Mesothelial cell of epicardium (in vitro differentiated cells): Measurements from ENCODE around the gene ACO1. TPM values are rescaled to one million over a fixed set of nuclear protein-coding genes. Genes with fewer than 3 reads are reported as not detected.

ENCODE experiments used
- DNase-seq, 2 experiments: peaks; one replicate each; pipeline ENCODE4 v3.0.0; 2021; ENCODE audit warnings: low spot score in 2 of 2; ENCODE audit not compliant: unreplicated experiment in 2 of 2
- H3K27ac Mint-ChIP-seq: 2 replicates; pipeline ENCODE4 v1.8.0; 2021; ENCODE audit warnings: mixed read lengths
- H3K27me3 Mint-ChIP-seq: 2 replicates; pipeline ENCODE4 v1.8.0; 2021; ENCODE audit warnings: low read depth, mixed read lengths
- H3K36me3 Mint-ChIP-seq: 2 replicates; pipeline ENCODE4 v1.8.0; 2021; ENCODE audit warnings: mixed read lengths
- H3K4me1 Mint-ChIP-seq: 2 replicates; pipeline ENCODE4 v1.8.0; 2021; ENCODE audit warnings: mixed read lengths
- H3K4me3 Mint-ChIP-seq: 2 replicates; pipeline ENCODE4 v1.8.0; 2021; ENCODE audit warnings: mild to moderate bottlenecking, moderate library complexity, mixed read lengths
- H3K9me3 Mint-ChIP-seq: 2 replicates; pipeline ENCODE4 v1.8.0; 2021; ENCODE audit warnings: mixed read lengths
- CTCF ChIP-seq: fragments of 200-600 bp; sonication (generic); IDR thresholded peaks from one replicate; pipeline ENCODE4 v1.5.0; 2021; ENCODE audit warnings: antibody characterized with exemption; ENCODE audit not compliant: unreplicated experiment
- total RNA-seq: library from RNA; stranded (reverse); gene quantifications from 3 replicates; pipeline ENCODE4 v1.2.1, GENCODE V29; 2021

The ACO1 gene
- total RNA-seq, 1 donor from 2014 or later: 24.6 TPM

- no peak overlapping the region for H3K4me3 Mint-ChIP-seq
- no peaks in the 10 kb centered on the region for H3K27me3 Mint-ChIP-seq
- peaks cover 44% of the 10 kb centered on the region for H3K36me3 Mint-ChIP-seq
- no peaks in the 10 kb centered on the region for H3K9me3 Mint-ChIP-seq
- no peaks in the 10 kb centered on the region for H3K4me1 Mint-ChIP-seq
- TF ChIP-seq CTCF: no peak
- DNase-seq: no peak
- no peak overlapping the region for H3K27ac Mint-ChIP-seq
Measured at GRCh38 chr9:32483343-32483742, 98.9 kb downstream of the ACO1 start.

GRCh38 chr9:32486839-32487562, 102.6 kb downstream of the ACO1 start:
- H3K36me3 Mint-ChIP-seq: peaks cover 38% of the 10 kb centered on the region
- no peaks in the 10 kb centered on the region for H3K9me3 Mint-ChIP-seq
- no peaks in the 10 kb centered on the region for H3K27me3 Mint-ChIP-seq
- no peak for DNase-seq
- TF ChIP-seq CTCF: no peak
- H3K27ac Mint-ChIP-seq: no peak overlapping the region
- no peak overlapping the region for H3K4me3 Mint-ChIP-seq
- H3K4me1 Mint-ChIP-seq: no peaks in the 10 kb centered on the region

- TF ChIP-seq CTCF: no peak
- DNase-seq: no peak
- Mint-ChIP-seq H3K4me3 (no peak overlapping the region), H3K4me1 (no peaks in the 10 kb centered on the region), H3K27ac (no peak overlapping the region), H3K27me3 (no peaks in the 10 kb centered on the region), H3K36me3 (peaks cover 39% of the 10 kb centered on the region), H3K9me3 (no peaks in the 10 kb centered on the region)
Measured at GRCh38 chr9:32487981-32488380, 103.5 kb downstream of the ACO1 start.

- Mint-ChIP-seq H3K4me3 (no peak overlapping the region), H3K4me1 (no peaks in the 10 kb centered on the region), H3K27ac (no peak overlapping the region), H3K36me3 (peaks cover 37% of the 10 kb centered on the region), H3K9me3 (no peaks in the 10 kb centered on the region), H3K27me3 (no peaks in the 10 kb centered on the region)
- no peak for TF ChIP-seq CTCF
- DNase-seq: no peak
Measured at GRCh38 chr9:32490601-32491000, 106.2 kb downstream of the ACO1 start.

GRCh38 chr9:32497921-32498320, 113.5 kb downstream of the ACO1 start:
- TF ChIP-seq CTCF: no peak
- DNase-seq: no peak
- Mint-ChIP-seq H3K36me3 (peaks cover 53% of the 10 kb centered on the region), H3K27me3 (no peaks in the 10 kb centered on the region), H3K9me3 (peaks cover 13% of the 10 kb centered on the region), H3K4me1 (no peaks in the 10 kb centered on the region), H3K27ac (no peak overlapping the region), H3K4me3 (no peak overlapping the region)
